Activated CD4-positive, alpha-beta T cell treated with anti-CD3 and anti-CD28 coated beads, Interleukin-2, amount 50 U/mL, for 24 hours (primary cell): ENCODE measurements around the gene PDRG1.

Experiments
- DNase-seq, 2 donors: peaks; one replicate each; pipeline ENCODE4 v3.0.0-alpha.2; 2020; ENCODE audit warnings: low read depth in 1 of 2, low spot score in 1 of 2

The PDRG1 gene

DNA sequence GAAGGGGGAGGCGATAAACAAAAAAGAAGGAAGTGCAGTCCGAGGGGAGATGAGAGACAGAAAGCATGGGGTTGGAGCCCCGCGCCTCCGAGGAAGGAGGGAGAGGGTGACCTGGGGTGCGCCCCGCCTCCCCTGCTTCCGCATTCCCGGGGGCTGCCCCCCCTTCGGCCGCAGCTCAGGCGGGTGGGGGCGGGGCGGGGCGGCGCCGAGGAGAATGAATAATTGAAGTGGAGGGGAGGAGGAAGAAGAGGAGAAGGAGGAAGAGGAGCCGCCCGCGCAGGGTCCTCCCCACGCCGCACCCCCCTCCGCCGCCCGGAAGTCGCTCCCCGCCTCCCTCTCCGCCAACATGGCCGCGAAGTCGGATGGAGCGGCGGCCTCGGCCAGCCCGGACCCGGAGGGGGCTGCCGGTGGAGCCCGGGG is 16.0 kb upstream of the PDRG1 start, which contains the start of gene XKR7:
XKR7 (plus strand) TSS at position 322 of the 420 bp plus-strand sequence; CDS start at position 347, 25 bp downstream.
- no peak for DNase-seq

GRCh38 chr20:31966991-31967655 is 15.3 kb upstream of the PDRG1 start:
- no peak for DNase-seq

GRCh38 chr20:31963889-31964288 is 12.0 kb upstream of the PDRG1 start:
- no peak for DNase-seq

- no peak for DNase-seq
Observed at GRCh38 chr20:31962761-31963160, 10.9 kb upstream of the PDRG1 start.

DNA sequence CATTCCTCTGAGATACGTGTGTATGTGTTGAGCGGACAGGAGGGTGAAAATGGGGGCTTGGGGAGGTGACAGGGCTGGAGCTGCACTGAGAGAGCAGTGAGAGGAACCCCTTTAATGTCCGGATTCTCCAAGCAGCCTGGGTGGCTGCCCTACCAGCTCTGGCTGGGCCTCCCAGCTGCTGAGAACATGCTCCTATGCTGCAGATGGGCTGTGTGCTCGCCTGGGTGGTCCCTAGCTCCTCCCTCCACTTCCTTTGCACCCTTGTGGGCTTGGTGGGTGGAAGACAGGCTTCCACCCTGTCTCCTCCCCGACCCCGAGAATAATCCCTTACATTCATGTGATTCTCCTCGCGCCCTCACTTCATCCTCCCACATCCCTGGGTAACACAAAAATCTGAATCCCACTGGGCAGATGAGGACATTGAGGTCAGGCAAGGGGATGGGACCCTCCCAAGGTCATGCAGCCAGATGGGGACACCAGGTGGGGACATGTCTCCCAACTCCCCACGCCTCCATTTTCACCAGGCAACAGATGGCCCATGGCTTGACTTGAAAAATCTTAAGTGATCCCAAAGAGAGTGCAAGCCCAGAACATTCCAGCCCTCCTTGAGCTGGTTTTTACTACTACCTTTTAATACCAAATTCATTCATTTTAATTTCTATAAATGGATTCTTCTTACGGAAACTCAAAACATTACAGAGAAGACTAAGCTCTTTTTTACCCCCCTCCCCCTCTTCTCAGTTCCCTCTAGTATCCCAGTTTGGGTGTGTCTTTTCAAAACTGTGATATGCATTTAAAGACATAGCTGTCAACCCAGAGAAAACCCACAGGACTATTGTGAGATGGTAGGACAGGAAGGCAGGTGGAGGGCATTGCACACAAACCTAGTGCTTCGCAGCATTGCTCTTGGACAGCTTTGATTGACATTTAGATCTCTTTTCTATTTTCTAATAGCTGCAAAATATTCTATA is 5.0 kb upstream of the PDRG1 start:
- DNase-seq = no peak

DNA sequence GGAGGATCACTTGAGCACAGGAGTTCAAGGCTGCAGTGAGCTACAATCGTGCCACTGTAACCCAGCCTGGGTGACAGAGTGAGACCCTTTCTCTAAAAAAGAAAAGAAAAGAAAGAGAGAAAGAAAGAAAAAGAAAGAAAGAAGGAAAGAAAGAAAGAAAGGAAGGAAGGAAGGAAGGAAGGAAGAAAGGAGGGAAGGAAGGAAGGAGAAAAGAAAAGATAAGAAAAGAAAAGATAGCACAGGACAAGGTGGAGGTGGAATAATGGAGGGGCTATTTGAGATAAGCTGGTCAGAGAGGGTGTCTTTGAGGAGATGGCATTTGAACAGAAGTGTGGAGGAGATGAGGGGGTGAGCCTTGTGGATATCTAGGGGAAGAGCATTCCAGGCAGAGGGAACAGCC is 2.7 kb upstream of the PDRG1 start:
- no peak for DNase-seq

DNA sequence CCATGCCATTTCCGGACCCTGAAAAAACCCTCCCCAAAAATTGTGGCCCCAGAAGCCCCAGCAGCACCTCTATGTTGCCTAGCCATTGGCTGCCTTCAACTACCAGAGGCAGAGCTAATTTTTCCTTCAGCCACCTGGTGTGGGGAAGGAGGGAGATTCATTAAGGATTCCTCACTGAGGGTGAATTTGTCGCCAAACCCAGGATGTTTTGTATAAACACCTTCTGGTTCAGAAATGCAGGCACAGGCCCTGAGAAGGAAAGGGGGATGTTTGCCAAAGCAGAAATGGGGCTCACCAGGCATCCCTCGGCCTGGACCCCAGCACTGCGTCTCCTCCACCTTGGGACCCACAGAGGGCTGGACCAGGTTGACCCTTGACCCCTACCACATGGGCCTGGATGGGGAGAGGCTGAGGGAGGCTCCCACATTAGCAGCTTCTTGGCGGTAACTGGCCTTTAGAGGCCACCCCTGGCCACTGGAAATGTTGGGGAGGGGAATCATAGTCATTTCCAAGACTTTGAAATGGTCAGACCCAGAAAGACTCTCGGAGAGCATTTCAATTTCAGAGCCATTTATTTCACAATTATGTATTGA is 1.8 kb upstream of the PDRG1 start:
- DNase-seq = no peak

- DNase-seq = no peak
Observed at GRCh38 chr20:31951203-31951529, 680 bp downstream of the PDRG1 start.

- DNase-seq = no peak
Observed at GRCh38 chr20:31949877-31950646, 1.8 kb downstream of the PDRG1 start.

DNA sequence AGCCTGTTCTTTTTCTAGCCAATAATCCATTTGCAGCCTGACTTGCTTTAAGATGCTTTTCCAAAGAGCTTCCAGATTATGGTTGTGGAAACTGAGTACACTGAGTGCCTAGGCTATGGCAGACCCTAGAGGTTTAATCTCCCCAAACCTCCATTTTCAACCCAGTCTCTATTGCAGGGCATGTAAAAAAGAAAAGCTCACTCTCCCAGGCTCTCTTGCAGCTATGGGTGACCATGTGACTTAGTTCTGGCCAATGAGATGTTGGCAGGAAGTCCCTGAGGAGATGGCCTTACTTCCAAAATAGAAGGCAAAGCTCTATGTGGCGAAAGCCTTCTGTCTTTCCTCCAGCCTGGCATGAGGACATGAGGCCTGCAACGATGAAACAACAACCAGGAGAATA is 3.8 kb downstream of the PDRG1 start:
- no peak for DNase-seq

- DNase-seq = no peak
Observed at GRCh38 chr20:31945785-31946184, 6.1 kb downstream of the PDRG1 start.

GRCh38 chr20:31945319-31945718 is 6.5 kb downstream of the PDRG1 start:
- DNase-seq = no peak

- no peak for DNase-seq
Observed at GRCh38 chr20:31943052-31943471, 8.8 kb downstream of the PDRG1 start.

DNA sequence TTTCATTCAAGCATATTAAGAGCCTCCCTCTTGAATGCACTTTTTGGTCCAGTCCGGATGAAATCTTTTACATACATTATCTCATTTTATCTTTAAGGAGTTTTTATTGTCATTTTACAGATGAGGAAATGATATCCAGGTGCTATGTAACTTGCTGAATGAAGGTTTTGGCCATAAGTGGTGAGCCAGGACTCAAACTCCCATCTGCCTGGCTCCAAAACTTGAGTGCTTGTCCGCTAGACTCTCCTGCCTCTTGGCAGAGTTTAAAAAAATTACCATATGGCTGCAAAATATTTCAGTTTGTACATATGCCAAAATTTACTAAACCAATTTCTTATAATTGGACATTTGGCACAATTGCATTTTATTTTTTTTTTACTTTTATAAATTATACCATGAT is 12.2 kb downstream of the PDRG1 start:
- no peak for DNase-seq

DNA sequence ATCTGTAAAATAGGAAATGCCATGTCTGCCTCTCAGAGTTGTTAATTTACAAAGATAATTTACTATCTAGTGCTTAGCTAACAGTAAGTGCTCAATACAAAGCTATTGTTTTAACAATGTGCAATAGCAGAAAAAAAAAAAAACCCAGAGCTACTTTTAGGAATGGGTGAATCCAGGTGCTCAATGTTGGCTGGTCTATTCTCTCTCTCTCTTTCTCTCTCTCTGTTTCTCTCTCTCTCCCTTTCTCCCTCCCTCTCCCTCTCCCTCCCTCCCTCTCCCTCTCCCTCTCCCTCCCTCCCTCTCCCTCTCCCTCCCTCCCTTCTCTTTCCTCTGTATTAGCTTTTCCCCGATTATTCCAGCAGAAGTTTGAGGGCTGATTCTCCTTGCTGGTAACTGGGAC is 14.0 kb downstream of the PDRG1 start:
- DNase-seq = no peak

GRCh38 chr20:31936420-31936819 is 15.4 kb downstream of the PDRG1 start:
- no peak for DNase-seq

- DNase-seq = no peak
Observed at GRCh38 chr20:31934968-31935764, 16.7 kb downstream of the PDRG1 start.

DNA sequence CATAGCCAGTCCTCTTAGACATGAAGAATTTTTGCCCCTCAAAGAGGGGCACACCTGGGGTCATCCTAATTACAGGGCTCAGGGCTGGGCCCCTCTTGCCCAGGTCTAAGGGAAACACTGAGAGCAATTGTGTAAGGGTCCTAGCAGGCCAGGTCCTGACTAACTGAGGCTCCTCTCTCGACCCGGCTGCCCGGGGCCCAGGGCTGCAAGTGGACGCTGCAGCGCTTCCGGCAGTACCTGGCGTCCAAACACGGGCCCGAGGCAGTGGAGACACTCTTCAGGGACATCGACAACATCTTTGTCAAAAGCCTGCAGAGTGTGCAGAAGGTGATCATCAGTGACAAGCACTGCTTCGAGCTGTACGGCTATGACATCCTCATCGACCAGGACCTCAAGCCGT is 17.4 kb downstream of the PDRG1 start:
- DNase-seq = no peak

DNA sequence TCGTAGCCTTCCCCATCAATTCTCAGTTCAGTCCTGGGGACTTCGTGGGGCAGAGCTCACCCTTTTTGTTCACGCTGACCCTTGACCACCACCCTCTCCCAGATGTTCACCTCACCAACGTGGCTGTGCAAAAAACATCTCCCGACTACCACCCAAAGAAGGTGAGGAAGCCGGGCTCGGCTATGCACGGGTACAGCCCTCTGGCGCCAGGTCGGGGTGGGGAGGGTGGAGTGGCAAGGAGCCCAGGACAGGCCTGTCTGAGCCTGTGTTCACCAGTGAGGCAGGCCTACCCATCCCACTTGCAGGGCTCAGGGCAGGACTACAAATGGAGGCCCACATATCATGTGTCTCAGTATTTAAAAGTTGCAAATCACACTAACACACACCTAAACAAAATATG is 18.1 kb downstream of the PDRG1 start:
- DNase-seq = no peak

DNA sequence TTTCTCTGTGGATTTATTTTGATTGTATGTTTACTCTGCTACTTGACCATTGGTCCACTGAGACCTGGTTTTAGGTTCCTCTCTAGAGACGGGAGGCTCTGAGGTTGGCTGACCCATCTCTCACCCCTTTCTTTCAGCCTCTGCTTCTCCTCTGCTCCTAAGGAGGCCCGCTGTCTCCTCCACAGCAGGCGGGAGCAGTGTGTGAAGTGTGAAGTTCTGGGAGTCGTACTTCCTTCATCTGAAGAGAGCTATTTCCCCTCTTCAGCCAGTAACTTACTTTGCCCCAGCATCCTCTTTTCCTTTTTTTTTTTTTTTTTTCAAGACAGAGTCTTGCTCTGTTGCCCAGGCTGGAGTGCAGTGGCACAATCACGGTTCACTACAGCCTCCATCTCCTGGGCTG is 21.1 kb downstream of the PDRG1 start:
- DNase-seq = no peak
